Ammon's horn (tissue), 1 donor: ENCODE measurements around the gene SCN4A.
"Not testable (repeated sequence)": the region's sequence is repeated elsewhere in the genome, so short reads cannot be mapped to it uniquely, and the experiment has no call there.

Experiments
- DNase-seq: peaks from one replicate; pipeline ENCODE4 v3.0.0-alpha.2; 2016; ENCODE audit warnings: low spot score

SCN4A gene

DNA sequence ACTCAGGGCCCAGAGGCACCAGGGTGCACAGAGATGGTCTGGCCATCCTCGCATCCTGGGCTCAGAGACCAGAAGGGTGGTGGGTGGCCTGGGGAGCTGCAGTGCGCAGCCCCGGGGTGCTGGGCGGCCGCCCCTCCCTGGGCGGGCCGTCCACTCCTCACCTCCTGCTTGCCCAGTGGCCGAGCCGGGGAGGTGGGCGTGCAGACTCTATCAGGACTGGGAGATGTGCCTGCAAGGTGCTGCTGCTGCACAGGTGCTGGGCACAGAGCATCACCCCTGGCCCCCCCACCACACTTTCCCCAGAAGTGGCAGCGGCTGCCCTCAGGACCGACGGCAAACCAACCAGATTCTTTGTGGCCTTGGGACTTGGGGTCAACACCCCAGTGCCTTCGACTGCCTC, at the start of gene SCN4A:
Gene SCN4A, minus strand, starts transcription at position 123 of the 400 bp plus-strand sequence. Its CDS starts 77 bp downstream, at position 46.
- DNase-seq: no peak

DNA sequence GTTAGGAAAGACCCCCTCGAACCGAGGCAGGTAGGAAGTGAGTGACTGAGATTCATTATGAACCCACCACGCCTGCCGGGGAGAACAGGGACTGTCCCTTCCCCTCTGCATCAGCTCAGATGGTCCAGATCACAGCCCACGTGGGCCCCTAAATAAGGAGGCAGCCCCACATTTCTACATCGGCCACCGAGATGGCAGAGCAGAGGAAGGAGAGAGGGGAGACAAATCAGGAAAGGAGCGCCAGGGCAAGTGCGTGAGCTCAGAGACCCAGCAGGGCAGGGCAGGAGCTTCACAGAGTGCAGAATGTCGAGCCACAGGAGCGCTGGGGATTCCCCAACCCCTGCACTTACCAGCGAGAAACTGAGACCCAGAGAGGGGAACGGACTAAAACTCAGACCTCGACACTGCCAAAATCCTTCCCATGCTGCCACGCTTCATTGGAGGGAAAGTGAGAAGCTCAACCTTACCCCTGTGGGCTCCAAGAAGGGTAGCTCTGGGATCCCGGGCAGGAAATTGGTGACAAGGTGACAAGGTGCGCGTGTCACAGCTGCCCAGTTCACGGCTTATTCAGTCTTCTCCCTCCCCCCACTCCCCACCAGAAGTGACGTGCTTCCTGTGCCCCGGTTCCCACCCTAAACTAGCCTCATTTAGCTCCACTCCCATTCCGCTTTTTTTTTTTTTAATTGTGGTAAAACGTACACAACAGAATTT, 47.5 kb upstream of the SCN4A start, which contains the start of gene ICAM2:
Gene ICAM2, minus strand, starts transcription at position 578 of the 711 bp plus-strand sequence. CDS start 13,942 bp downstream, outside the sequence.
- DNase-seq: no peak

DNA sequence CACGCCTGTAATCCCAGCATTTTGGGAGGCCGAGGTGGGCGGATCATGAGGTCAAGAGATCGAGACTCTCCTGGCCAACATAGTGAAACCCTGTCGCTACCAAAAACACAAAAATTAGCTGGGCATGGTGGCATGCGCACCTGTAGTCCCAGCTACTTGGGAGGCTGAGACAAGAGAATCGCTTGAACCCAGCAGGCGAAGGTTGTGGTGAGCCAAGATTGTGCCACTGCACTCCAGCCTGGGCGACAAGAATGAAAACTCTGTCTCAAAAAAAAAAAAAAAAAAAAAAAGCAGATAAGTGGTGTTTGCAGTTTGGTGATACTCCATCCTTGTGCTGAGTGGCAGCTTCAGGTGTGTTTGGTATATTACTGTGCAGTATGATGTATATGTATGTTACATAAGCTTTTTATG, 46.8 kb upstream of the SCN4A start:
- not testable (repeated sequence) for DNase-seq

DNA sequence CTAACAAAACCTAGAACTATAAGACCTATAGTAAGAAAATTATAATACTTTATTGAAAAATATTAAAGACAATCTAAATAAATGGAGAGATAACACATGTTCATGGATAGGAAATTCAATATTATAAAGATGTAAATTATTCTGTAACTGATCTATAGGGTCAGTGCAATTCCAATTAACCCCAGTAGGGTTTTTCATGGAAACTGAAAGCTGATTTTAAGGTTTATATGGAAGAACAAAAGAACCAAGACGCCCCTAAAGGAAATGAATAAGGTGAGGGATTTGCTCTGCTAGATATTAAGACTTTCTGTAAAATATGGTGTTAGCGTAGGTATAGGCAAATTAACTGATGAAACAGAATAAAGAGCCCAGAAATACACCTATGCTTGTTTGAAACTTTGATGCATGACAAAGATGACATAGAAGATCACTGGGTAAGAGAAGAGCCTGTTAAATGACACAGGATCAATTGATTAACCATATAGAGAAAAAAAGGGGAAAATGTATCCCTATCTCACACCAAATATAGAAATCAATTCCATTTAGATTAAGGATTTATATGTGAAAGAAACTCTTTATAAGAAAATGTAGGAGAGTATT, 44.8 kb upstream of the SCN4A start:
- DNase-seq: no peak

DNA sequence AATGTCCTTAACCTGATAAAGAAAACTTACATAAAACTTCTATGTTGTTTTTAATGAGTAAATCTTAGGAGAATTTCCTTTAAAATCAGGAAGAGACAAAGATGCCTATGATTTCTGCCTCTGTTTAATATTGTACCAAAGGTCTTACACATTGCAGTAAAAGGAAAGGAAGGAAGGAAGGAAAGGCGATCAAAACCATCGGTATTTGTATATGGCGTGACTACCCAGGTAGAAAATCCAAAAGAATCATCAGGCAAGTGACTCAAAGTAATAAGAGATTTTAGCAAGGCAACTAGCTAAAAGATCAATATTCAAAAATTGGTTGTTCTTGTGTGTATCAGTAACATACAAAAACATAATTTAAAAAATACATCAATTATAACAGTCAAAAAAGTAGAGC, 44.3 kb upstream of the SCN4A start:
- no peak for DNase-seq

DNA sequence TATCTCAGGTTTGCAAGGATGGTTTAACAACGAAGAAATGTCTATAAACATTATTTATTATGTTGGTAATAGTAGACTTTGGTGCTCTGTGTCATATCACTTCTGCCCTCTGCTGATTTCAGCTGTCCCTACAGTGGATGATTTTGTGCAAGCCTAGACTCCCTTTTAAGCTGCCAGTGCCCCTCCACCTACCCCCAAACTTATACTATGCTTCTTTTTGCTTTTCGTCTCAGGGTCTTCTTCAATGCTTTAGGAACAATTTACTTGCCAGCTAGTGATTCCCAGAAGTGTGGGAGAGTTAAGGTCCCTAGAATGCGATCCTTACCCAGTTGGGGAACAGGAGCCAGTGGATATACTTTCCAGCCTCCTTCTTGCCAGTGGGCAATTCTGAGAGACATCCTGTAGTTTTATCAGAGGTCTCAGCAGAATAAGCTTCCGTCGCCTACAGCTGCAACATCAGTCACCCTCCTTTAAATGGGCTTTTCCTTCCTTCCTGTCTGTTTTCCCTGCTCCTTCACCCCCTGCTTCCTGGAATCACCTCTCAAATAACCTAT, 43.6 kb upstream of the SCN4A start:
- no peak for DNase-seq

DNA sequence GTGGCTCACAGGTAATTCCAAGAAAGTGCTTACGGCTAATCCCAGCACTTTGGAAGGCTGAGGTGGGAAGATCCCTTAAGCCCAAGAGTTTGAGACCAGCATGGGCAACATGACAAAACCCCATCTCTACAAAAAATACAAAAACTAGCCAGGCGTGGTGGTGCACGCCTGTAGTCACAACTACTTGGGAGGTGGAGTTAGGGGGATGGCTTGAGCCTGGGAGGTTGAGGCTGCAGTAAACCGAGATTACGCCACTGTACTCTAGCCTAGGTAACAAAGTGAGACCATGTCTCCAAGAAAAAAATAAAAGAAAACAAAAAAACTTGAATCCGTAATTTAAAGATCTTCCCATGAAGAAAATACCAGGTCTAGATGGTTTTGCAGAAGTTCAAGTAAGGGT, 42.7 kb upstream of the SCN4A start:
- DNase-seq: no peak

DNA sequence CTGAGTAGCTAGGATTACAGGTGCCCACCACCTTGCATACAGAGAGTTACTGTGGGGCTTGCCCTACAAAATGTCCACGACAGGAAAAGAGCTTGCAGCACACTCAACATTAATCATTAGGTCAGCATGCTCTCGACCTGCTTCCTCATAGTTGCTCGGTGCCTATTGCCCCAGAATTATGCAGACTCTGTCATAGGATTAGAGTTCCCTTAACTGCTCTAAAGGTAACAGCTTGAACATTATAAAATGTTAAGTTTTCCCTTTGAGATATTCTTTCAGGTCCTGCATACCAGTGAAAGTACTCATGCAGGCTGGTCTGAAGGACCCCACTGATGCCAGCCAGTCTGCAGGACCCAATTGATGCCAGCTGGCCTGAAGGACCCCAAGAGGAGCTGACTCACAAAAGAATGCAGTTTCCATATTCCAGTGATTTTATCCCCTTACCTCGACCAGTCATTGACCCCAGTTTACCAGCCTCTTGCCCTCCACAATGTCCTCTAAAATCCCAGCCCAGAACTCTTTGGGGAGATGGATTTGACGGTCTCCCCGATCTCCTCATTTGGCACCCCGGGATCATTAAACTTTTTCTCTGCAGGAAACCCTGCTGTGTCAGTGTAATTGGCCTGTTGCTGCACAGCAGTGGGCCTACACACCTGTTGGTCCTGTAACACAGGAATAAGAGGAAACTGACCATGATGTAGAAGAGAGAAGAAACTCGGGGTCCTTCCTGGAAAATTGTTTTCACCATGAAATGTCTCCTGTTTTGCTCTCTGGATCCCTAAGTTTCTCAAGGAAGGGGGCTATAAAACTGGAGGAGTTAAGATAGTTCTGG, 37.1 kb upstream of the SCN4A start:
- DNase-seq: no peak

DNA sequence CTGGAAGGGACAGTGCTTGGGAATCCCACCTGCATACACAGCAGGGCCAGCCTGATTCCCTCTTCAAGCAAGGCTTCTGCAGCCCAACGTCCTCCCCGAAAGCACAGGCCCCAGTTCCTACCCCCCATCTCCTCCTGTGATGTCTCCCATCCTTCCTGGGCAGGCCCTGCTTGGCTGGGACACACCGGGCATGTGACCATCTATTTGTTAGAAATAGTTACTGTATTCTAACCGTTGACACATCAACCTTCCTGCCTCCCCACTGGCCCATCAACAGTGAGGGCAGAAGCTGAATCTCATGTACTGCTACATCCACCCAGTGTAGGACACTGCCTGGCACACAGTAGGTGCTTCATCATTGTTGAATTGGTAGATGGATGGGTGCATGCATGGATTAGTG, 36.1 kb upstream of the SCN4A start:
- no peak for DNase-seq

DNA sequence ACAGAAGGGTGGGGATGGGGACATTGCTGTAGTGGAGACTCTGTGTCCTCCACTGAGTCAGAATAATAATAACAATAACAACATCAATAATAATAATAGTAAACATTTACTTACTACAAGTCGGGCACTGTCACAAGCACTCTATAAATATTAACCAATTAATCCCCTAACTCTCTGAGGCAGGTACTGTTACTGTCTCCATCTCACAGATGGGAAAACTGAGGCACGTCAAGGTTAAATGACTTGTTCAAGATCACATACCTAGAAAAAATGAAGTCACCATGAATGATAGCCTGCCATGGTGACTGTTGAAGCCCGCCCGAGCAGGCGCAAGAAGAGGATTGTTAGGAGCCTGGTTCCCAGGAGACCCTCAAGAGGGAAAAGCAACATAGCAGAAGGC, 35.6 kb upstream of the SCN4A start:
- no peak for DNase-seq

DNA sequence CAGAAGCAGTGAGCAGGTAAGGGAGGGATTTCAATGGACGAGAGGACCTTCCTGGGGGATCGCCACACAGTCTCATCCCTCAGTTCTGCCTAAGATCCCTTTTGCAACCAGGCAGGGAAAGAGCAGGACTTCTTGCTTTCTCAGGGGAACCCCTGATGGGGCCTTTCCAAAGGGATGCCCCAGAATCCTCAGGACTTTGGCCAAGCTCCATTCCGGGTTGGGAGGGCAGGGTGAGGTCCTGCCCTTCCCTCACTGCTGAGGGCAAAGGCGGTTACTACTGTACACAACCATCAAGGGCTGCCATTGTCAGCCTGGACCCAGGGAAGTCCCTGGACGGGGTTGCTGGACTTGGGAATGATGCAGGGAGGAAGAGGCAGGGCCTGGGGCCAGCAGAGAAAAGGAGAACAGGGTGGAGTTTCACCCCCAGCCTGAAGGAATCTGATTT, 35.1 kb upstream of the SCN4A start:
- no peak for DNase-seq

DNA sequence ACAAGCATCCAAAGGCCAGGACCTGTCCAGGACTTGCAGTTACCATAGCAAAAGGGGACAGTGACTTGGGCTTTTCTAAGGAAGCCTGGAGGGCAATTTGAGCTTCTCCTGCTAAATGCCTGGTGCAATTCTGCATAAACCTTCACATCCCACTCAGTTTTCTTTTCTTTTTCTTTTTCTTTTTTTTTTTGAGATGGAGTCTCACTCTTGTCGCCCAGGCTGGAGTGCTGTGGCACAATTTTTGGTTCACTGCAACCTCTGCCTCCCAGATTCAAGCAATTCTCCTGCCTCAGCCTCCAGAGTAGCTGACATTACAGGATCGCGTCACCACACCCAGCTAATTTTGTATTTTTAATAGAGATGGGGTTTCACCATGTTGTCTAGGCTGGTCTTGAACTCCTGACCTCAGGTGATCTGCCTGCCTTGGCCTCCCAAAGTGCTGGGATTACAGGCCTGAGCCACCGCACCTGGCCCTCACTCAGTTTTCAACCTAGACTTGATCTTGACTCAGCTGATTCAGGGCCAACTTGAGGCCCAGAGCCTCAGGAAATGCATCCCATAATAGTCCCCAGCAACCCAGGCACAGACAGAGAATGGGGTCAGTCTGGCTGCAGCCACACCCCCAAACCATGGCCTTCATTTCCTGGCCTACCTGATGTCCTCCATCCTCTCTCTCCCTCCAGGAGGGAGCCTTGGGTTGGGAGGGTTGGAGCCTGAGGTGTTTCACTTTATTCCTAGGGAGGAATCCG, 34.5 kb upstream of the SCN4A start:
- DNase-seq: not testable (repeated sequence)

DNA sequence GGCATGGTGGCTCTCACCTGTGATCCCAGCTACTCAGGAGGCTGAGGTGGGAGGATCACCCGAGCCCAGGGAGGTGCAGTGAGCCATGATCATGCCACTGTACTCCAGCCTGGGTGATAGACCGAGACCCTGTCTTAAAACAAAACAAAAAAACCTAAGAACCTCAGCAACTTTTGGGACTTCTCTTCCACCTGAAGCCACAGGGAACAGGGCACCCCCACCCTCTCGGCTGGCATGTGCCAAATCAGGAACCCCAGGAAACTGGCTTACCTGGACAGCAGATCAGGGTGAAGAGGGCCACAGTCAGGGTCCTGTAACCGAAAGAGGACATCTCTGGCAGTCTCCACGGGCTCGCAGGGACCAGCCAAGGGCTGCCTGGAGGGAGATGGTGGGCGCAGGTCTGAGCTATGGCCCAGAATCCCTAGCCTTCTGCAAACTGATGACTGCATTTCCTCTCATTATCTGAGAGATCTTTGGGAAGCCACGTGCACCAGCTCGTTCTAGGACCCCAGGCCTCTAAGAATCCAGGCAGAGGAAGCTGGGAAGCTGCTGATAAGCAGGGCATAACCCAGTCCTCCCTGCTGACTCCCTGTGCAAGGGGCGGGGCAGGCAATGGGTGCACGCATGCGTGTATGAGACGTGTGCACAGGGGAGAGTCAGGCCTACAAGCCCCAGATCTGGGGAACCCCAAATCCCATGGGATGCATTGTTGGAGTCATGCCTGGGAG, 33.8 kb upstream of the SCN4A start:
- DNase-seq: no peak

DNA sequence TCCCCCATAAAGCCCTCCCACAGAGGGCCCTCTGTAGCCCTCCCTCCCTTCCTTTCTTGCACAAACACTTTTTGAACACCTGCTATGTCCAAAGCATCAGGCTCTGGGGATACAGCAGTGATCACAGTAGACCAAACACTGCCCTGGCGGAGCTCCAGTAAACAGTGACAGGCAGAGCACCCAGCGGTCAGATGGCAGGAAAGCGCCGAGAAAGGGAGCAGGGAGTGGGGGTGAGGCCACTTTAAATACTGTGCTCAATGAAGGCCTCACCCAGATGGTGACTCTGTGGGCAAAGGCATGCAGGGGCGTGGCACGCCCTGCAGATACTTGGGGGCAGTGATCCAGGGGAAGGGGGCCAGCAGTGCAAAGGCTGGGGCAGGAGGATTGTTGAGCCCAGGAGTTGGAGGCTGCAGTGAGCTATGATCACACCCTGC, 33.0 kb upstream of the SCN4A start:
- DNase-seq: no peak

DNA sequence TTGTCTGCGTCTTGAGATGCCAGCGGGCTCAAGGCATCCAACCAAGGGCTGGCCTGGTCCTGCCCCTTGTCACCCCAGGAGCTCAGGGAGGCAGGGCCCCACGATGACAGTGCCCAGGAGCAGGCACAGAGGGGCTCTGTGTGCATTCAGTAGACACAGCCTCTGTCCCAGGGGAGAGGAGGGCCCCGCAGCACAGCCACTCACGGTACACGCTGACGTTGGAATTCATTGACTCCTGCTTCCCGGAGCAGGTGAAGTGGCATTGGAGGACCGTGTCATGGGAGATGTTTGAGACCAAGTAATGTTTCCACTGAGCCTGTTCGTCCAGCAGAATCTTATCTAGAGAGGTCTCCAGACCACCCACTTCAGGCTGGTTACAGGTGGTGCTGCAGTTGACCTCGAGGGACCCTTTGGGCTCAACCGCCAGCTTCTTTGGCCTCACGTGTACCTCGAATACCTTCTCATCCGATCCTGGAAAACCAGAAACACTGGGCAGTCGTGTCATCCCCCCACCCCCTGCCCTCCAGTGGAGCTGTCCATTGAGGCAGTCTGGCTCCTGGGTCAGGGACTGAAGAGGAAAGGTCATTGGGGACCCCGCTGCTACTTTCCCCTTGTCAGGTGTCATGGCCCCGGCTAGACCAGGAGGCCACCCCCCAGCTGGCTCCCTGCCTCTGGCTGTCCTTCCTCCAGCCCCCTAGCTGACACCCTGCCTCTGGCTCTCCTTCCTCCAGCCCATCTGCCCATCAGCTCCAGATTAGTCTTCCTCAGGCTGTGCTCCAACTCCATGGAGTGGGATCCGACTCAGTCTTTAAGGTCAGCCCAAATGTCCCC, 32.4 kb upstream of the SCN4A start:
- no peak for DNase-seq

DNA sequence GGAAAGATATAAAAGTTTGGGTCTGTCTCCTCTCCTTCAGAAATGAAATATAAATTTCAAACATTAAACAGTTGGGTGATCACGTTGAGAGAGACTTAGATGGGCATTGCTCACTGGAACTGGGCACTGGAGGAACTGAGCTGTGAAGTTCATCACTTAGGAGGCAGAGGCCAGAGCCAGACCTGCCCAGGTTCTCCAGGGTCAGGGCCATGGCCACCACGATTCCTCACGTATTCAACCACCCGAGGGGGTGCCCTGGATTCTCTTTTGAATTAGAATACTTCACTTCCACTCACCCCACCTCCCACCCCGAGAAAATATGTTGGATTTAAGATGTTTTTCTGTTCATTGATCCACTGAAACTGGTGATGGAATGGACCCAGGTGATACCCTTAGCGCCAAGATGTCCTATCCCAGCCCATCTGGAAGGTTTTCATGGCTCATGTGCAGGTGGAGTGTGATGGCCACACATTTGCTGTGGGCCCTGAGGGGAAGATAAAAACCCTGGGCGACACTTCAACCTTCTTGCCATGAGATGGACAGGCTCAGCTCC, 31.6 kb upstream of the SCN4A start:
- no peak for DNase-seq

DNA sequence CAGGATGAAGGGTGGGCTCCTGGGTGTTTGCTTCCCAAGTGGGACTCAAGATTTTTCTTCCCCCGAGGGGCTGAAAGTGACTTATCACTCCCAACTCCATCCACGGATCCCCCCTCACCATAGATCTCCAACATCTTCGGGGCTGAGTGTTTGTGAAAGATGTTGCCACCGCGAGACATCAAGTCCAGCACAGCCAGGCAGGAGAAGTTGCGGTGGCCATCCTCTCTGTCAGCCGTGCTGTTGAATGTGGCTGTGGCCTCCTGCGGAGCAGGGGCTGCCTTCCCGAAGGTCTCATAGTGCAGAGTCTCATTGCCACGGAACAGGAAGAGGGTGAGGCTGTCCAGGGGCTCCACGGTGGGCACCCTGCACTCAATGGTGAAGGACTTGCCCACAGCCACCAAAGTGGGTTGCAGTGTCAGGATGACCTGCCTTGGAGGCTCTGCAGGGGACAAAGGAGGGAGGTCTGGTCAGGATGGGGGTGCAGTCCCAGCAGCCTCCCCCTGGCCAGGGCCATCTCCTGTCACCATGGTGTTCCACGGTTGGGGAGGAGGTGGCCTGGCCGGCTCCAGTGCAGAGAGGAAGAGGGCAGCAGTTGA, 30.9 kb upstream of the SCN4A start:
- no peak for DNase-seq

DNA sequence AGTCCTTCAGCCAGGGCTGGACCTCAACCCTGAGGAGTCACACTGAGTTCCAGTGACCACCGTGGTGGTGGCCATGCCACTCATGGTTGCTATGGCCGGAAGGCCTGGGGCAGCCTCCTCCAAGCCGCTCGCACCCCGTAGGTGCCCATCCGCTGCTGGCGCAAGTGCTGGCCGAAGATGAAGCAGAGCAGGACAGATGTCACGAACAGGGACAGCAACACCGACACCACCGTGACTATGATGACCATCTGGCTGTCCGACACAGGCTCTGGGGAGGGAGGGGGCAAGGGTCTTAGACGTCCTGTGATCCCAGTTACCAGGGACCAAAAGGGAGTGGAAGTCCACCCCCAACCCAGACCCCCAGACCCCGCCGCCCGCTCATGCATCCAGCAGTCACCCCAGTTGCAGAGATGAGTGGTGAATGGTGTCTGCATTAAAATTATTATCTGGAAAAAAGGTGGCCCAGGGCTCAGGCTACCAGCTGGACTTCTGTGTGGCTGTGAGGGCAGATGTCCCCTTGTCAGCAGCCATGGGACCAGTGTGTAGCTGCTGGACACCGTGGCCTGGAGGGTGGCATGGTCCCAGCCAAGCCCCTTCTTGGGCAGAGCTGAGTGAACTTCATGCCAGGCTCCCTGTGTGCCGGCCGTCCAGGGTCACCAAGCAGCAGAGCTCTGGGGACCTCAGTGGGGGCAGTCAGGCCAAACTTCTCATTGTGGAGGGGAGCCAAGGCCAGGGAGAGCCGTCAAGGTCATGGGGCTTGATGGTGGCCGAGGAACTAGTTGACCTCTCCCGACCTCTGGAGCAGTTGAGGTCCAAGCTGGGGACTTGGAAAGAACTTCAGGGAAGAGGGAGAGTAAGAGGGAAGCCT, 30.2 kb upstream of the SCN4A start:
- no peak for DNase-seq
